Endodermal cell (in vitro differentiated cells): ENCODE data around the gene KRT6B. TPM values are rescaled to one million over a fixed set of nuclear protein-coding genes. Genes with fewer than 3 reads are reported as not detected.
A peak's percentile ranks its signal among the peaks of the same experiment; 100 is the strongest.

Experiments used
- DNase-seq: peaks from one replicate; pipeline ENCODE4 v3.0.0-alpha.2; 2017
- H3K27ac ChIP-seq: 2 replicates; pipeline ENCODE4 v1.5.1; 2013; ENCODE audit warnings: mild to moderate bottlenecking, low read depth, low read length, moderate library complexity
- H3K27me3 ChIP-seq: 2 replicates; pipeline ENCODE4 v1.6.1; 2013; ENCODE audit warnings: mild to moderate bottlenecking, low read length, moderate library complexity; ENCODE audit not compliant: insufficient read depth, control insufficient read depth, poor library complexity, severe bottlenecking
- H3K36me3 ChIP-seq: 2 replicates; pipeline ENCODE4 v1.7.0; 2013; ENCODE audit warnings: mild to moderate bottlenecking, low read length, moderate library complexity; ENCODE audit not compliant: control insufficient read depth, insufficient read depth
- H3K4me1 ChIP-seq: one replicate; pipeline ENCODE4 v1.7.0; 2013; ENCODE audit warnings: low read length; ENCODE audit not compliant: control insufficient read depth, insufficient read depth
- H3K4me3 ChIP-seq: 2 replicates; pipeline ENCODE4 v1.5.1; 2013; ENCODE audit warnings: mild to moderate bottlenecking, low read length, moderate library complexity
- H3K9ac ChIP-seq: 2 replicates; pipeline ENCODE4 v1.6.1; 2013; ENCODE audit warnings: mild to moderate bottlenecking, low read length, moderate library complexity; ENCODE audit not compliant: poor library complexity, severe bottlenecking; ENCODE audit errors: extremely low read depth
- H3K9me3 ChIP-seq: 2 replicates; pipeline ENCODE4 v1.6.1; 2013; ENCODE audit warnings: mild to moderate bottlenecking, low read length, moderate library complexity; ENCODE audit not compliant: control insufficient read depth
- H3K27ac Mint-ChIP-seq: 2 replicates; pipeline ENCODE4 v1.8.0; 2020; ENCODE audit warnings: mixed read lengths
- H3K27me3 Mint-ChIP-seq: 2 replicates; pipeline ENCODE4 v1.8.0; 2021; ENCODE audit warnings: mild to moderate bottlenecking, mixed read lengths; ENCODE audit not compliant: insufficient read depth
- H3K36me3 Mint-ChIP-seq: 2 replicates; pipeline ENCODE4 v1.8.0; 2020; ENCODE audit warnings: low read depth, mixed read lengths
- H3K4me1 Mint-ChIP-seq: 2 replicates; pipeline ENCODE4 v1.8.0; 2020; ENCODE audit warnings: mixed read lengths
- H3K4me3 Mint-ChIP-seq: 2 replicates; pipeline ENCODE4 v1.8.0; 2020; ENCODE audit warnings: mild to moderate bottlenecking, moderate library complexity, mixed read lengths
- H3K9me3 Mint-ChIP-seq: 2 replicates; pipeline ENCODE4 v1.8.0; 2020; ENCODE audit warnings: mild to moderate bottlenecking, mixed read lengths
- WGBS, 2 experiments: methylation state at CpG; one replicate each; pipeline versions ENCODE4 v1.1.5 to v1.1.7; 2013; ENCODE audit warnings: missing lambda C conversion rate in 2 of 2, mixed read lengths in 1 of 2; ENCODE audit not compliant: insufficient coverage in 1 of 2, insufficient read length in 1 of 2; 5-methylcytosine and 5-hydroxymethylcytosine counted together
- total RNA-seq, 2 donors: library from RNA; stranded (reverse); fragmentation: NEBNext Ultra II Directional in 1 of 2; extraction: Animal tissue kit (Norgen Biotek cat#: 25700) in 1 of 2; gene quantifications; 2 replicates in 1 of 2; 3 replicates in 1 of 2; pipeline ENCODE4 v1.2.1, GENCODE V29; 2021
- TF ChIP-seq, protein P1 (sequence below): fragments of 200-600 bp; sonication (generic); conservative IDR thresholded peaks from 2 replicates; pipeline ENCODE4 v1.5.0; 2021; ENCODE audit warnings: antibody characterized with exemption, mild to moderate bottlenecking

Gene KRT6B
- total RNA-seq, 2 donors from 2014 or later, result not detected

DNA sequence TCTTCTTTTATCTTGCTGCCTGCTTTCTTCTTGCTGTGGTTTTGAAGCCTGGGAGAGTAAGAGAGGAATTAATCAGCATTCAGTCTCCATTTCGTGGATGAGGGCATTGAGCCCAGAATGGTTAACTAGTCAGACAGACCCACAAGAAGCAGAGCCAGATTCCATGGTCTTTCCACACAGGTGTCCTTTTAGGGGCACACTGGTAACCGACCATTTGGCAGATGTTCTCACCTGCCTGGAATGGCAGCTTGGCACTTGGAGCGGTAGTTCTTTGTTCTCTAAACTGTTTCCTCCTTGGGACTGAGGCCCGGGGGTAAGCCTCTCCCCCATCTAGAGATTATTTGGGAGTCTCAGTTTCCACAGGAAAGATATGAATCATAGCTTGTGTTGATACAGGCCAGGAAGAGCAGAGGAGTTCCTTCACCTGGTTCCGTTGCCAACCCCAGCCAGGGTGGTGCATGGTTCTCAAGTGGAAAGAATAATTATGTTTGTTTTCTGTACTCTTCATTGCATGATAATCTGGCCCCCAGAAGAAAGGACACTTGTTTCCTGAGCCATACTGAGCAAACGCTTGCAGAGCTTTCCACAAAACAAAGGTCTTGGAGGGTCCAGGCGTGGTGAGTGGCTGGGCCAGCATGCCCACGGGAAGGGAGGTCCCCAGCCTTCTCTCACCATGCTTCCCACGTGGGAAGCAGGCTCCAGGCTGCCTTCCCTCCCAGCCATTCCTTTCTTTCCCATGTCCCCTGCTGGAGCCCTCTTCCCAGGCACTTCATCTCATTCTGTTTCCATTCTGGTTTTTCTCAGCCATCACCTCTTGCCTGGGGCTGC is 15.7 kb downstream of the KRT6B start:
- no peak overlapping the region for H3K4me3 Mint-ChIP-seq
- TF ChIP-seq, protein P1, sequence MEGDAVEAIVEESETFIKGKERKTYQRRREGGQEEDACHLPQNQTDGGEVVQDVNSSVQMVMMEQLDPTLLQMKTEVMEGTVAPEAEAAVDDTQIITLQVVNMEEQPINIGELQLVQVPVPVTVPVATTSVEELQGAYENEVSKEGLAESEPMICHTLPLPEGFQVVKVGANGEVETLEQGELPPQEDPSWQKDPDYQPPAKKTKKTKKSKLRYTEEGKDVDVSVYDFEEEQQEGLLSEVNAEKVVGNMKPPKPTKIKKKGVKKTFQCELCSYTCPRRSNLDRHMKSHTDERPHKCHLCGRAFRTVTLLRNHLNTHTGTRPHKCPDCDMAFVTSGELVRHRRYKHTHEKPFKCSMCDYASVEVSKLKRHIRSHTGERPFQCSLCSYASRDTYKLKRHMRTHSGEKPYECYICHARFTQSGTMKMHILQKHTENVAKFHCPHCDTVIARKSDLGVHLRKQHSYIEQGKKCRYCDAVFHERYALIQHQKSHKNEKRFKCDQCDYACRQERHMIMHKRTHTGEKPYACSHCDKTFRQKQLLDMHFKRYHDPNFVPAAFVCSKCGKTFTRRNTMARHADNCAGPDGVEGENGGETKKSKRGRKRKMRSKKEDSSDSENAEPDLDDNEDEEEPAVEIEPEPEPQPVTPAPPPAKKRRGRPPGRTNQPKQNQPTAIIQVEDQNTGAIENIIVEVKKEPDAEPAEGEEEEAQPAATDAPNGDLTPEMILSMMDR, result no peak
- H3K27ac Mint-ChIP-seq, result no peak overlapping the region
- H3K4me1 ChIP-seq, result no peaks in the 10 kb centered on the region
- peaks cover 7% of the 10 kb centered on the region for H3K27me3 Mint-ChIP-seq
- WGBS, 2 experiments, result 85 to 90% methylated on average over 6 to 9 of the region's 9 CpGs
- no peak overlapping the region for H3K4me3 ChIP-seq
- H3K27ac ChIP-seq, result no peak overlapping the region
- H3K36me3 ChIP-seq, result no peaks in the 10 kb centered on the region
- H3K9me3 Mint-ChIP-seq, result no peaks in the 10 kb centered on the region
- no peak overlapping the region for H3K9ac ChIP-seq
- no peaks in the 10 kb centered on the region for H3K36me3 Mint-ChIP-seq
- H3K4me1 Mint-ChIP-seq, result no peaks in the 10 kb centered on the region
- H3K27me3 ChIP-seq, result peaks cover 5% of the 10 kb centered on the region
- DNase-seq, result peak; percentile 28
- no peaks in the 10 kb centered on the region for H3K9me3 ChIP-seq

DNA sequence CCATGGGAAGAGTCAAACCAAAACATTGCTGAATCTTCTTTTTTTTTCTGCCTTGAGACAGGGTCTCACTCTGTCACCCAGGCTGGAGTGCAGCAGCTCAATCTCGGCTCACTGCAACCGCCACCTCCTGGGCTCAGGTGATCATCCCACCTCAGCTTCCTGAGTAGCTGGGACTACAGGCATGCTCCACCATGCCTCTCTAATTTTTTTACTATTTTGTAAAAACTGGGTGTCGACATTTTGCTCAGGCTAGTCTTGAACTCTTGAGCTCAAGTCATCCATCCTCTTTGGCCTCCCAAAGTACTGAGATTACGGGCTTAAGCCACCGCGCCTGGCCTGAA is 16.3 kb downstream of the KRT6B start:
- no peaks in the 10 kb centered on the region for H3K36me3 Mint-ChIP-seq
- H3K27ac Mint-ChIP-seq, result no peak overlapping the region
- Histone ChIP-seq H3K27ac (no peak overlapping the region), H3K4me1 (no peaks in the 10 kb centered on the region), H3K9me3 (no peaks in the 10 kb centered on the region), H3K4me3 (no peak overlapping the region), H3K27me3 (peaks cover 11% of the 10 kb centered on the region), H3K36me3 (no peaks in the 10 kb centered on the region), H3K9ac (no peak overlapping the region)
- no peaks in the 10 kb centered on the region for H3K4me1 Mint-ChIP-seq
- peak; percentile 24 for DNase-seq
- H3K27me3 Mint-ChIP-seq, result peaks cover 12% of the 10 kb centered on the region
- H3K9me3 Mint-ChIP-seq, result no peaks in the 10 kb centered on the region
- TF ChIP-seq, protein P1, result no peak
- H3K4me3 Mint-ChIP-seq, result no peak overlapping the region
- WGBS, 2 experiments, result 91 to 94% methylated on average over 4 to 6 of the region's 6 CpGs

DNA sequence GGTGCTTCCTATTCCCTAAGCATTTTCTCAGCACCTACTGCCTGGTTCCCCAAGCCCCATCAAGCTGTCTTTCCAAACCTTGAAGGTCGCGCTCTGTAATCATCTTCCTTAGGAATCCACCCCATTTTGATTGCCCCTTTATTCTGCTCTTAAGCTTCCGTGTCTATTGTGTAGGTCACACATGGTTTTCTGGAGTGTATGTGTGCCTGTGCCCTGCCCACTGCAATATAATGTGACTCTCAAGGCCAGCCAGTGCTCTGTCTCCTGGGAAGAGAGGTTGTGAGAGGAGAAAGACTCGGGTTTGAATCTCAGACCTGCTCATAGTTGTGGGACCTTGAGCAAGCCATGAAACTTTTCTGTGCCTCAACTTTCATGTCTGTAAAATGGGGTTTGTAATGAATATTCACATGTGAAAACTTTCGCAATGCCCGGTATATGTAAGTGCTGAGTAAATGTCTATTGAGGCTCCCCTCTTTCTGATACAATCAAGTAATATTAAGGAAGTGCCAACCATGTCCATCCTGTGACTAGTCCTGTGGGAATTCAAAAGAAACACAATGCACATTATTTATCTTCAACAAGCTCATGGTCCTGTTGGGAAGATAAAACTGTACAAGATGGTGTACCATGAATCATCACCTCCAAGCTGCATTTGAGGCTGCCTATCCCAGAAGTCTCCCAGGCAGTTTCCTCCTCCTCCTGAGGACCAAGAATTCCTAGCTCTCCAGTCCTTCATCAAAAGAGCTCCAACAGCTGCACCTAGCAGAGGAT is 17.0 kb downstream of the KRT6B start:
- Histone ChIP-seq H3K4me3 (no peak overlapping the region), H3K36me3 (no peaks in the 10 kb centered on the region), H3K4me1 (no peaks in the 10 kb centered on the region), H3K27ac (no peak overlapping the region), H3K9me3 (no peaks in the 10 kb centered on the region), H3K27me3 (peaks cover 12% of the 10 kb centered on the region), H3K9ac (no peak overlapping the region)
- no peak overlapping the region for H3K4me3 Mint-ChIP-seq
- peaks cover 19% of the 10 kb centered on the region for H3K27me3 Mint-ChIP-seq
- no peaks in the 10 kb centered on the region for H3K36me3 Mint-ChIP-seq
- WGBS, 2 experiments, result 92 to 100% methylated on average over 1 to 6 of the region's 6 CpGs
- TF ChIP-seq, protein P1, result no peak
- H3K27ac Mint-ChIP-seq, result no peak overlapping the region
- H3K9me3 Mint-ChIP-seq, result no peaks in the 10 kb centered on the region
- DNase-seq, result peak; percentile 34
- no peaks in the 10 kb centered on the region for H3K4me1 Mint-ChIP-seq
